ENCODE measurements around the gene ZWILCH.

ZWILCH gene

GRCh38 chr15:66558271-66558670, 53.1 kb downstream of the ZWILCH start:
- no peak for DNase-seq

- no peak for DNase-seq
Observed at GRCh38 chr15:66560856-66561525, 55.9 kb downstream of the ZWILCH start.

GRCh38 chr15:66563126-66563525, 58.0 kb downstream of the ZWILCH start:
- no peak for DNase-seq

- DNase-seq = no peak
Observed at GRCh38 chr15:66563566-66564110, 58.5 kb downstream of the ZWILCH start.

GRCh38 chr15:66564136-66565041, 59.3 kb downstream of the ZWILCH start:
- no peak for DNase-seq

- DNase-seq = no peak
Observed at GRCh38 chr15:66565141-66565641, 60.1 kb downstream of the ZWILCH start.

GRCh38 chr15:66565741-66566144, 60.6 kb downstream of the ZWILCH start, which contains the start of gene LCTL:
Gene LCTL (minus strand): TSS chr15:66565998. CDS start chr15:66565365, 633 bp downstream.
- DNase-seq = no peak

- DNase-seq = peak; percentile 56 to 64
Observed at GRCh38 chr15:66566963-66567531, 61.9 kb downstream of the ZWILCH start.

GRCh38 chr15:66567897-66568296, 62.8 kb downstream of the ZWILCH start:
- DNase-seq = no peak

- DNase-seq = no peak
Observed at GRCh38 chr15:66569461-66570137, 64.5 kb downstream of the ZWILCH start.

- no peak for DNase-seq
Observed at GRCh38 chr15:66570327-66570726, 65.2 kb downstream of the ZWILCH start.

GRCh38 chr15:66570842-66571478, 65.8 kb downstream of the ZWILCH start:
- DNase-seq = no peak

- DNase-seq = no peak
Observed at GRCh38 chr15:66572146-66572545, 67.0 kb downstream of the ZWILCH start.

GRCh38 chr15:66573348-66573718, 68.2 kb downstream of the ZWILCH start:
- DNase-seq = no peak

- no peak for DNase-seq
Observed at GRCh38 chr15:66573719-66574595, 68.8 kb downstream of the ZWILCH start.

- DNase-seq = no peak
Observed at GRCh38 chr15:66574596-66574950, 69.4 kb downstream of the ZWILCH start.

- no peak for DNase-seq
Observed at GRCh38 chr15:66578286-66578875, 73.3 kb downstream of the ZWILCH start.

- DNase-seq = no peak
Observed at GRCh38 chr15:66580643-66581042, 75.5 kb downstream of the ZWILCH start.

GRCh38 chr15:66581972-66582537, 76.9 kb downstream of the ZWILCH start:
- no peak for DNase-seq

All from stimulated activated CD4-positive, alpha-beta T cell treated with anti-CD3 and anti-CD28 coated beads, Interleukin-2, amount 100 ng/mL, for 48 hours (primary cell).